ENCODE measurements around the gene DMRT1.
"Not testable (repeated sequence)": the region's sequence is repeated elsewhere in the genome, so short reads cannot be mapped to it uniquely, and the experiment has no call there.

Gene DMRT1

GRCh38 chr9:995781-996180 is 154.3 kb downstream of the DMRT1 start:
- DNase-seq (ENCODE audit: low read depth in 2 of 2): no peak

- not testable (repeated sequence) for DNase-seq (ENCODE audit: low read depth in 2 of 2)
Observed at GRCh38 chr9:998299-999110, 157.0 kb downstream of the DMRT1 start.

- DNase-seq (ENCODE audit: low read depth in 2 of 2): no peak
Observed at GRCh38 chr9:1001838-1002237, 160.3 kb downstream of the DMRT1 start.

- no peak for DNase-seq (ENCODE audit: low read depth in 2 of 2)
Observed at GRCh38 chr9:1002678-1003077, 161.2 kb downstream of the DMRT1 start.

- no peak for DNase-seq (ENCODE audit: low read depth in 2 of 2)
Observed at GRCh38 chr9:1005043-1005667, 163.7 kb downstream of the DMRT1 start.

- no peak for DNase-seq (ENCODE audit: low read depth in 2 of 2)
Observed at GRCh38 chr9:1007312-1007711, 165.8 kb downstream of the DMRT1 start.

GRCh38 chr9:1008216-1008615 is 166.7 kb downstream of the DMRT1 start:
- no peak for DNase-seq (ENCODE audit: low read depth in 2 of 2)

GRCh38 chr9:1009101-1009707 is 167.7 kb downstream of the DMRT1 start:
- peak; percentile 48 to 49 for DNase-seq (ENCODE audit: low read depth in 2 of 2)

GRCh38 chr9:1013021-1013420 is 171.5 kb downstream of the DMRT1 start:
- no peak for DNase-seq (ENCODE audit: low read depth in 2 of 2)

GRCh38 chr9:1014225-1014624 is 172.7 kb downstream of the DMRT1 start:
- no peak for DNase-seq (ENCODE audit: low read depth in 2 of 2)

GRCh38 chr9:1014640-1015039 is 173.1 kb downstream of the DMRT1 start:
- DNase-seq (ENCODE audit: low read depth in 2 of 2): no peak

- no peak for DNase-seq (ENCODE audit: low read depth in 2 of 2)
Observed at GRCh38 chr9:1018121-1018520, 176.6 kb downstream of the DMRT1 start.

Data from stimulated activated CD4-positive, alpha-beta T cell treated with anti-CD3 and anti-CD28 coated beads, Interleukin-1b, Interleukin-23, amount 100 ng/mL, for 1 hour (primary cell).